Dedifferentiated amniotic fluid mesenchymal stem cell (primary cell): ENCODE results near the gene SYCP2L.
"Not testable (repeated sequence)": the region's sequence is repeated elsewhere in the genome, so short reads cannot be mapped to it uniquely, and the experiment has no call there.

ENCODE experiments used
- DNase-seq: peaks from one replicate; pipeline ENCODE4 v3.0.0-alpha.2; 2016; ENCODE audit errors: extremely low spot score

The SYCP2L gene

DNA sequence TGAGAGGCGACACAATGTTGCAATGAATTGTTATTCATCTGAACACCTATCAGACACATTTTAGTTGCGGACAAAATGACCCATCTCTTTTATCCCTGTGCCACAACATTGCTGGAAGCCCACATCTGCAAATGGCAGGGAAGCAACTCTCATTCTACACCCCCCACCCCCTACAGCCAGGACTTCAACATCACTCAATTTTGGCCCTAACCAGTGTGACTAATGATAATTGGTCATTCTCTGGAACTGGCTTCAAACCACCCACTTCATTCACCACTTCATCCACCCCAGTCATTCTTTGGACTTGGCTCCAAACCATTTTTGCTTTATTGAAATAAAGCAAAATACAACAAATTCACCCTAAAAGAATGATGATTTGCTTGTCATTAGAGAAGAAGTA lies 6.5 kb upstream of the SYCP2L start:
- no peak for DNase-seq

DNA sequence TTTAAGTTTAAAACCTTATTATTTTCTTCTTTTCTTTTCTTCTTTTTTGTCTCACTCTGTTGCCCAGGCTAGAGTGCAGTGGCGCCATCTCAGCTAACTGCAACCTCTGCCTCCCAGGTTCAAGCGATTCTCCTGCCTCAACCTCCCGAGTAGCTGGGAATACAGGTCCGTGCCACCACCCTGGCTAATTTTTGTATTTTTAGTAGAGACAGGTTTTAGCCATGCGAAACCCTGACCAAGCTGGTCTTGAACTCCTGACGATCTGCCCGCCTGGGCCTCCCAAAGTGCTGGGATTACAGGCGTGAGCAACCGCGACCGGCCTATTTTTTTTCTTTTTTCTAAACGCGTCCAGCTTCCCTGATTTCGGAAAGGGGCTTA lies 4.6 kb upstream of the SYCP2L start:
- not testable (repeated sequence) for DNase-seq

DNA sequence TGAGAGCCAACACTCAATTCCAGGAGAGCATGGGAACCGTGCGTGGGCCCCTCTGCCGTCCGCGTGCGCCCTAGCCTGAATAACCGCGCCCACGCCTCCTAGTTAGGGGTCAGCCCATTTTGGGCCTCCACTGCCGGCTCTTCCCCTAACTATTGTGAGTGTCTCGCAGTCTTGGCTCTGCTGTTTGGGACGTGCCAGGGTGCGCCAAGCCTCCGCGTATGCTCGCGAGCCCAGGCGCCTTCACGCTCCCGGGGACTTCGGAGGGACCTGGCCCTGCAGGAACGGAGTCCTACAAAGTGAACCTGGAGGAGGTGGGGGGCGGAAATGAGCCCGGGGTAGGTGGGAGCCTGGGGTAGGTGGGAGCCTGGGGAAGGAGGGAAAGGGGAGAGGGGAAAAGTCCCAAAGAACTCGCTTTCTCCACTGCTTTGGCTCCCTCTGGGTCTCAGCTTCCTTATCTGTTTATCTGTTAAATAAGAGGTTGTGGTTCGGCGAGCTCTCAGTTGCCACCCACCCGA lies 4.1 kb upstream of the SYCP2L start:
- DNase-seq = no peak

DNA sequence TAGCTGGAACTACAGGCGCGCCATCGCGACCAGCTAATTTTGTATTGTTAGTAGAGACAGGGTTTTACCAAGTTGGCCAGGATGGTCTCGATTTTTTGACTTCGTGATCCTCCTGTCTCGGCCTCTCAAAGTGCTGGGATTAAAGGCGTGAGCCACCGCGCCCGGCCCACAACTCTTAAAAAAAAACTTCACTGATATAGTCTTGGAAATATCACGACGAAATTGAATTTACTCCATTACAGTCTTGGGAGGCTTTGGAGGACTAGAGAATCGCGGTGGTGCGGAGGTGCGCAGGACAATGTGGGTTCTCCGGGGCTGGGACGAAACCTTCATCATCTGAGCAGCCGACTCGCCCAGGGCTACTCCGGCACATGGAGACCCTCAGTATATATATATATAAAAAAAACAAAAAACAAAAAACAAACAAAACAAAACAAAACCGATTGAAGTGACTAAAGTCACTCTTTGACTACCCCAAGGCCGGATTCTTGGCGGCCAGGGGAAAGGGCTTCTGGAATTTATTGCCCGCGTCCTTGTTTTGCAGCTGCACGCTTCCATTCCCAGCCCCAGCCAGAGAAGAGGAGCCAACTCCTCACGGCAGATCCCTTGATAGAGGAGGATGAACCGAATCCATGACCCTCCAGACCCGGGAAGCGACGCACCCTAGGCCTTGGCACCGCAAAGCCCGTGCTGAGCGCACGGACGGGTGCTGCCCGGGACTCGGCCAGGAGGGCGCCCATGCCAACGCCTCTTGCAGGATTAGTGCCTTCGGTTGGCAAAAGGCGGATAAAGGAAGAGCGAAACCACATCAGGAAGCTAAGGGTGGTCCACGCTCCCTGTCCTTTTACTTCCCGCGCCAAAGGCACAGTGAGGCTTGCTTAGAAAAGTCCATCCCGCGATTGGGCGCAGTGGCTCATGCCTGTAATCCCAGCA lies 3.3 kb upstream of the SYCP2L start:
- no peak for DNase-seq

DNA sequence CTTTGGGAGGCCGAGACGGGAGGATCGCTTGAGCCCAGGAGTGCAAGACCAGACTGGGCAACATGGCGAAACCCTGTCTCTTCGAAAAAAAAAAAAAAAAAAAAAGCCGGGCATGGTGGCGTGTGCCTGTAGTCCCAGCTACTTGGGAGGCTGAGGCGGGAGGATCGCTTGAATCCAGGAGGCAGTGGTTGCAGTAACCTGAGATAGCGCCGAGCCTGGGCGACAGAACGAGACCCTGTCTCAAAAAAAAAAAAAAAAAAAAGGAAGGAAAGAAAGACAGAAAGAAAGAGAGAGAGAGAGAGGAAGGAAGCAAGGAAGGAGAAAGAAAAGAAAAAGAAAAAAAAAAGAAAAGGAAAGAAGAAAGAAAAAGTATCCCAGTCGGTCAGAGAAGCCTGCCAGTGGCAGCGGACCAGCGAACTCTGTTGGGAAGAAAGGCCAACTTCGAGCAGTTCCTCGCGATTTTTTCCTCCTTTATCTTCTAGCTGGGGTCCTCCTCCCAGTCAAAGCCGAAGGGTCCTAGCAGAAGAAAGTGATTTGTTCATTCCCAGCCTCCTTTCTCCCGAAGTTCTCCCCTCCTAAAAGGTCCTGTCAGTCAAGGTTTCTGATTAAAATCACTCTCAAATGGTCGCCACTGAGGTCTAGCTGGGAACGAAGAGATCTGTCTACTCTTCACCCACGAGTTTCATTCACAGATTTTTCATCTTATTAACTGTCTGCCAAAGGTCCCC lies 2.4 kb upstream of the SYCP2L start:
- no peak for DNase-seq

DNA sequence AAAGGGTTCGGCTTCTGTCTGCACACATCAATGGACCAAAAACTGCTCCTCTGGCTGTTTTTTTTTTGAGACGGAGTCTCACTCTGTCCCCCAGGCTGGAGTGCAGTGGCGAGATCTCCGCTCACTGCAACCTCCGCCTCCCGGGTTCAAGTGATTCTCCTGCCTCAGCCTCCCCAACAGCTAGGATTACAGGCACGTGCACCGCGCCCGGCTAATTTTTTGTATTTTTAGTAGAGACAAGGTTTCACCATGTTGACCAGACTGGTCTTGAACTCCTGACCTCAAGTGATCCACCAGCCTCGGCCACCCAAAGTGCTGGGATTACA lies 524 bp upstream of the SYCP2L start:
- not testable (repeated sequence) for DNase-seq

DNA sequence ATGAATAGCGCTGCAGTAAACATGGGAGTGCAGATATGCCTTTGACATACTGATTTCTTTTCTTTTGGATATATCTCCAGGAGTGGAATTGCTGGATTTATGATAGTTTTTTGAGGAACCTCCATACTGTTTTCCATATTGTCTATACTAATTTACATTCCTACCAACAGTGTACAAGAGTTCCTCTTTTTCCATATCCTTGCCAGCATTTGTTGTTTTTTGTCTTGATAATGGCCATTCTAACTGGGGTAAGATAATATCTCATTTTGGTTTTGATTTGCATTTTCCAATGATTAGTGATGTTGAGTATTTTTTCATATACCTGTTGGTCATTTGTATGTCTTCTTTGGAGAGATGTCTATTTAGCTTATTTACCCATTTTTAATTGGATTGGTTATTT lies 3.3 kb downstream of the SYCP2L start:
- DNase-seq = no peak

DNA sequence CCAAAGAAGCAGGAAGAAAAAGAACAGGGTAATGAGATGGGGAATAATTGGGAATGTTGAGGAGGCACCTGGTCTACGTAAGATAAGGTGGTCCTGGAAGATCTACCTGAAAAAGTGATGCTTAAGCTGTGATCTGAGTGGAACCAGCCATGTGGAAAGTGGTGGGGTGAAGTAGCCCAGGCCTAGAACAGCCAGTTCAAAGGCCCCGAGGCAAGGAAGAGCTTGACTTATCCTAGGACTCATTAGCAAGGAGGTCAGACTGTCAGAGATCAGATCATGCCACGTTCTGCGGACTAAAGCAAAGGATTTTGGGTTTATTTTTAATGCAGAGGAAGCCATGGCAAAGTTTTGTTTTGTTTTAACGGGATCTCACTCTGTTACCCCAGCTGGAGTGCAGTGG lies 5.1 kb downstream of the SYCP2L start:
- no peak for DNase-seq

DNA sequence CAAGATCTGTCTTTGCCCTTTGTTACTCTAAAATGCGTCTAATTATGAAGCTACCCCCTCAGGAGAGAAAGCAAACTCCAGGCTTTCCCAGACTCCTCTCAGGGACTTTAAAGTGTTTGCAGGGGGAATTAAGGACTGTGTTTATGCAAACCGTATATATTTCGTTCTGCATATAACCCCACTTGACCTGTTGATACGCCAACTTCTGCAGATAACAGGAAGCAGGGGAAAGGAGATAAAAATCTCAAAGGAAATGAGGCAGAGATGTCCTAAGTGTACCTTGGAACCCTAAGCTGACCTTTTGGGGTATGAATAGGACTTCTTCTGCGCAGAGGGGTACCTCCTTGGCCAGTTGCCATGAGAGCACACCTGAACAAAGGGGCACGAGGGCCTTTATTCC lies 8.1 kb downstream of the SYCP2L start:
- no peak for DNase-seq

DNA sequence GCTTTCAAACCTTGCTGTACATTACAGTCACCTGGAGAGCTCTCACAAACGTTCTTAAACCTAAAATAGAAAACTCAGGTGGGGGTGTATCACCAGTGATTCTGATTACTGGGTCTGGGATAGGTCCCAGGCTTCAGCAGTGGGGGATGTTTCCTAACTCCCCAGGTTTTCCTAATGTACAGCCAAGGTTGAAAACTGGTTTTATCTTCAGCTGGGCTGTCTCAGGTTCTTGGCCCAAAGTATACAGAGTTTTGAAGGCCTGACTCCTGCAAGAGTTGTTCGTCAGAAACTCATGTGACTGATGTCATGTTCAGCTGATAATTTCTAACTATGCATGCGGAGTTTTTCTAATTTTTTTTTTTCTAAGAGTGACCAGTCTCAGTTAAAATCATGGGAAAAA lies 9.8 kb downstream of the SYCP2L start:
- no peak for DNase-seq

DNA sequence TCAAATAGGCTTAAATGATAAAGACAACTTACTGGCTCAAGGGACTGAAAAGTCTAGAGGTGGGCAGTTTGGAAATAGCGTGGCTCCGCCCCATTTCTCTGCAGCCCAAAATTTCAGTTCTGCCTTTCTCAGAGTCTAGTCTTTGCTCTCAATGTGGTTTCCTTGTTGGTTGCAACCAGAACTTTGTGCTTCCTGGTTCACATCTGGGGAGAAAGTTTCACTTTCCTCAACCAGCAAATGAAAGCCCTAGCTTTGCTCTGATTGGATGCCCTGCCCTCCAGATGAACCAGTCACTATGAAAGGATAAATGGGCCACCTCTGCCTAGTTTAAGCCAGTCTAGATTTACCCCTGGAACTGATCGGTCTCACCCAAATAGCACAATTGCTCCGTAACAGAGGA lies 14.9 kb downstream of the SYCP2L start:
- no peak for DNase-seq

DNA sequence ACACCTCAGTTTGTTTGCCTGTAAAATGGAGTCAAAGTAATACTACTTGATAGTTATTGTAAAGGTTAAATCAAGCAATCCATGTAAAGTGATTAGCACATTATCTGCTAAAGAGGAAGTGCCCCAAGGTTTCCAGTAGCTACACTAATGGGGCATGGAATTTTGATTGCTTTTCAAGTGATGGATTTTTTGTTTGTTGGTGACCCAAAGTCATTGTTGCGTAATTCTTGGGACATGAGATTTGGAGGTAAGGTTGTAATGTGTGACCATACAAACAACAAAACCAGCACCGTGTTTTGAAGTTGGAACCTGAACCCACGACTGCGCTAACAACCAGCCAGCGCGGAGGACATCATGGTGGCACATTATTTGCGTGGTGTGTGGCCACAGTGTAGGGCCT lies 17.2 kb downstream of the SYCP2L start:
- DNase-seq = no peak

DNA sequence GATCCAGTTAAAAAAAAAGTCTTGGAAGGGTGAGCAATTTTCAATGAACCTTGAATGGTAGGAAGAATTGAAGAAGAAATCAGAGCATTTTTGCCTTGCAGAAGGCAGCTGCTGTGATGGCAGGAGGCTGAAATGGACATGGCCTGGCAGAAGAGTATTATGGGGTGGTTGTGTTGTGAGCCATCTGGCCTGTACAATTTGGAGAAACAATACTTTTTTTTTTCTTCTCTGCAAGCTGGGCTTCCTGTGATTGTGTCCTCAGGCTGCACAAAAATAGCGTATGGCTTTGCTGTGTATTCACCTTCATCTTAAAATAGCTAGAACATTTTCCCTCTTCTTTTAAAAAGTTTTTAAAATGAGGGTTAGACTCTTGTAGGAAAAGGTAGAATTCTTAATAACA lies 21.4 kb downstream of the SYCP2L start:
- DNase-seq = no peak

DNA sequence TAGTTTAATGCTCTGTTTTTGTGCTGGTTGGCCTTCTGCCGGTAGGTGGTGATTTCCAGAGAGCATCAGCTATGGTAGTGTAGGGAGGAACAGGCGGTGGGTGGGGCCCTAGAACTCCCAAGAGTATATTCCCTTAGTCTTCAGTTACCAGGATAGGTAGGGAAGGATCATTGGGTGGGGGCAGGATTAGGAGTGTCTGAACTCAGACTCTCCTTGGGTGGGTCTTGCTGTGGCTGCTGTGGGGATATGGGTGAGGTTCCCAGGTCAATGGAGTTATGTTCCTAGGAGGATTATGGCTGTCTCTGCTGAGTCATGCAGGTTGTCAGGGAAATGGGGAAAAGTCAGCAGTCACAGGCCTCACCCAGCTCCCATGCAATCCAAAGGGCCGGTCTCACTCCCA lies 32.7 kb downstream of the SYCP2L start:
- DNase-seq = not testable (repeated sequence)

DNA sequence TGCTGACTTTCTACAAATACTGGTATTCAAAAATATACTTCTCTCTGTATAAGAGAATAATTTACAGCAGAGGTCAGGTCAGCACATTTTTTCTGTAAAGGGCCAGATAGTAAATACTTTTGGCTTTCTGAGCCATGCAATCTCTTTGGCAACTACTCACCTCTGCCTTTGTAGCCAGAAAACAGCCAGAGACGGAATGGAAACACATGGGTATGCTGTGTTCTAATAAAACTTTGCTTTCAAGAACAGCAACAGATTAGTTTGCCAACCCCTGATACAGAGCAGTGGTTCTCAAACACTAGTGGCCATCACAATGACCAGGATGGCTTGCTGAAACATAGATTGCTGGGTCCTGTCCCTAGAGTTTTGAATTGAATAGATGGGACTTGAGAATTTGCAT lies 46.3 kb downstream of the SYCP2L start:
- no peak for DNase-seq

DNA sequence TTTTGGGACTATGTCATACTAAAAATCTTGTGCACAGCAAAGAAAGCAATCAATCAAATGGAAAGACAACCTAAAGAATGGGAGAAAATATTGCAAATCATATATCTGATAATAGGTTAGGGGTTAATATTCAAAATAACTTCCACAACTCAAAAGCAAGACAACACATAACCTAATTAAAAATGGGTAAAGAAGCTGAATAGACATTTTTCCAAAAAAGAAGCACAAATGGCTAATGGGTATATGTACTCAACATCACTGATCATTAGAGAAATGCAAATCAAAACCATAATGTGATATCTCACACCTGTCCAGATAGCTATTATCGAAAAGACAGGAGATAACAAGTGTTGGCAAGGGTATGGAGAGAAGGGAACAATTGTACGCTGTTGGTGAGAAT lies 53.0 kb downstream of the SYCP2L start:
- no peak for DNase-seq

DNA sequence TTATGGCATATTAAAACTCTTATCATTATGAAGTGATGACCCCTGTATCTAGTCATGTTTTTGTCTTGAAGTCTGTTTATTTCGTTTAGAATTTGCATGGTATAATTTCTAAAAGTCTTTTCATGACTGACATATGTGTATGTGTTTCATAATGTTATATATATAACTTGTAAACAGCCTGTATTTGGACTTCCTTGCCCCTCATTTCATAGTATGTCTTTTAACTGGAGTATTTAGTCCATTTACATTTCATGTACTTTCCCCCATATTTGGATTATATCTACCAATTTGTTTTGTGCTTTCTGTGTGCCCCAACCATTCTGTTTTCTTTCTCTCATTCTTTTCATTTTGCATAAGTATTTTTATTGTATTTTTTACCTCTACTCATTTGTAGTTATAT lies 59.0 kb downstream of the SYCP2L start:
- no peak for DNase-seq

DNA sequence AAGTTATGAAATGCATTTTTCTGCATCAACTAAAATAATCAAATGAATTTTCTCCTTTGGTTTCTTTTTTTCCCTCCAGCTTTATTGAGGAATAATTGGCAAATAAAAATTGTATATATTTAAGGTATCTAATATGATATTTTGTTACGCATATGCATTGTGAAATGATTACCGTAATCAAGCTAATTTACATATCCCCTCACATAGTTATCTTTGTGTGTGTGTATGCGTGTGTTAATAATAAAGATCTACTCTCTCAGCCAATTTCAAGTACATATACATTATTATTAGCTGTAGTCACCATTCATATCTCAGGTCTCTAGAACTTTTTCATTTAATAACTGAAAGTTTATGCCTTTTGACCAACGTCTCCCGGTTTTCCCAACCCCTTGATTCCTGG lies 61.1 kb downstream of the SYCP2L start:
- DNase-seq = no peak

DNA sequence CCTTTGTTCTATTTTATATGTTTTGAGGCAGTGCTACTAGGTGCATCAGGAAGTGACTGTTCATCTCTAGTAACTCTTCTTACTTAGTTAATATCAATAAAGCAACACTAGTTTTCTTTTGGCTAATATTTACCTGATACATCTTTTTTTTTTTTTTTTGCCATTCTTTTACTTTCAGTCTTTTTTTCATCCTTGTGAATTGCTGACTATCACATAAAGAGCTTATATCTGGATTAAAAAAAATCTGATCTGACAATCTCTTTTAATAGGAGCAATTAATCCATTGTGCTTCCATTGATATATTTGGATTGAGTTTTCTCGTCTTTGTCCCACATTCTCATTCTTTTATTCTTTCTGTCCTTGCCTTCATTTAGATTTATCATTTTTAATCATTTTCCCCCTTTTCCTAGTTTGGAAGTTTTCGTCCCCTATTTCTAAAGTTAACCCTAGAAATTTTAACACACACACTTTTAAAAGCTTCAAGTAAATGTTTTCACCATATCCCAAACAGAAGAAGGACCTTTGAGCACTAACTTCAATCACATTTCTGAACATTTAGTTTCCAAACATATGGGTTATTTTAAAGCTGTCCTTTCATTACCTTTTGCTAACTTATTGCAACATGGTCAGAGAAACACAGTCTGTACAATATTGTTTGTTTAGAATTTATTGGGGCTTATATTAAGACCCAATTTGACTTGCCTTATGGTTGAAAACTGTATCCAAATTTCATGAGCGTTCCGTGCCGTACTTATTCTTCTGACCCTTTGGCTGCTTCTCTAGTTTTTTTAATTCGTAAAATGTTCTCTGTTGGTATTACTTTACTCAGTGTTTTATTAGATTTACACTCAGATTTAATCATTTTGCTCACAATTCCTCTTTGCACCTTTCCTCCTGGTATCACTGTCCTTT lies 63.0 kb downstream of the SYCP2L start:
- DNase-seq = no peak

DNA sequence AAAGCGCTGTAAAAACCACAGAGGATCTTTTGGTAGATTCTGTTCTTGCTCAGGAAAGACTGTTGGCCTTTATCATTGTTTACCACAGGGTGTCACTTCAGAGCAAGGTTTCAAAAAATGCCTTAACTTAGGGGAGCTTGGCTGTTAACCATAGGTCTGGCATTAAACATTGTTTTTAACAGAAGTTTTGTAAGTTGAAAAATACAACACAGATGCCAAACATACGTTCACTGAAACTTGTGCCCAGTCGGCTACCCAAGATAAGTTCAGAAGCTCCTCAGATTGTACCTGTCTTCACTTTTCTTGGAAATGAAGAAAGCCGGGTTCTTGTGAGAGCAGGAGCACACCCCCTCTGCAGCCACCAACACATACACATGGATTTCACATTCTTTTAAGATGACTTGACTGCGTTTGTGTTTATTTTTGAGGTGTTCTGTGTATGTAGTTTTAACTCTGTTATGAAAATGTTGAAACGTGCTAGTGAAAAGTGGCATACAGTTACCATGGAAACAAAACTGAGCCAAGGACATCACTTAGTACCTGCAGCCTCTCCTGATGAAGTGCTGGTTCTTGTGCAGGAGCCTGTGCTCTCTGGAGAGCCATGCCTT lies 64.9 kb downstream of the SYCP2L start:
- peak; percentile 69 for DNase-seq

DNA sequence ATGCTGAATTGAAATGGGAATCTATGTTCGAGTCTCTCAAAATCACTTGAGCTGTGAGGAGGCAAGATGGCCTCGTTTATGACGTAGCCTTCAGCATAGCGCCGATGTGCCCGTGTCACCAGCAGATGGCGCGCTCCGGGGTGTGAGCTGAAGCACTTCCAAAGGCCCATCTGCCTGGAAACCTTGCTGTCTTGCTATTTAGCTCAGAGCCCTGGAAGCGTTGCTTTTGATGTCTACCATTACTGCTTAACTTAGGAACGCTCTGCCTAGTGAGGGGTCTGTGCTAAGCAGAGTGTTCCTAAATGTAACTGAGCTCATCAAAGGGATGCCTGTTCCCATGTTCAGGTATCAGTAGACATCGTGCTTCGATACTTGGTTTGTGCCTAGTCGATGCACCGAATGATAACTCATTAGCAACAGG lies 67.7 kb downstream of the SYCP2L start:
- DNase-seq = peak; percentile 36

DNA sequence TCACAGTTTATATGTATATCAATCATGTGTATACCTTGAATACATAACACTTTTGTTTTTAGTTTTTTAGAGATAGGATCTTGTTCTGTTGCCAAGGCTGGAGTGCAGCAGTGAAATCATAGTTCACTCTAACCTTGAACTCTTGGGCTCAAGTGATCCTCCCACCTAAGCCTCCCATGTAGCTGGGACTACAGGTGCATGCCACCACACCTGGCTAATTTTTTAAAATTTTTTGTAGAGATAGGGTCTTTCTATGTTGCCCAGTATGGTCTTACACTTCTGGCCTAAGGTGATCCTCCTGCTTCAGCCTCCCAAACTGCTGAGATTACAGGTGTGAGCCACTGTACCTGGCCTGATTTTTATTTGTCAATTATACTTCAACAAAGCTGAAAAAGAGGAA lies 69.9 kb downstream of the SYCP2L start:
- DNase-seq = no peak
